ENCODE measurements around the gene TMTC2.
"Not testable (repeated sequence)": the region's sequence is repeated elsewhere in the genome, so short reads cannot be mapped to it uniquely, and the experiment has no call there.

Gene TMTC2

DNA sequence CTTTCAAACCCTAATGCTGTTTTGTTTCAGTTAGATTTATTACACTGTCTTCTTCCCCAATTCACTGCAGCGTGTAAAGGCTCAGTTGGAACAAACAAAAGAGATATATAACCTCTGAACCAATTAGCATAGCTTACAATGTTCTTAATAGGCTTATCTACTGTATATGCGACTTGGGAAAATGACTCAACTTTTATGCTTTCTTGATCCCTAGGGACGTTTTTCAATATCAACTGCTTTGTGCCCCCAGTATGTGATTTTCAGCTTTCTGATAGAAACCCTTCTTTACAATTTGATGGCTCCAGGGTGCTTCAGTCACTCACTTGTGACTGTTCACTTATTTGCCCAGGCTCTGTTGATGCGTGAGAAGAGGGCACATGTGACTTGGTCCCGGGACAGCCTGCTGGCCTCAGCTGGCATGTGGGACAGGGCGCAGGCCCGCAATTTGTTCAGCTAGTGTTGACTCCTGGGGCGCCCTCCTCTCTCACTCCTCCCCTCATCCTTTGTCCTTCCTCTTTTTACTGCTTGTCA is 107.1 kb downstream of the TMTC2 start:
- no peak for DNase-seq (ENCODE audit: low read depth)

DNA sequence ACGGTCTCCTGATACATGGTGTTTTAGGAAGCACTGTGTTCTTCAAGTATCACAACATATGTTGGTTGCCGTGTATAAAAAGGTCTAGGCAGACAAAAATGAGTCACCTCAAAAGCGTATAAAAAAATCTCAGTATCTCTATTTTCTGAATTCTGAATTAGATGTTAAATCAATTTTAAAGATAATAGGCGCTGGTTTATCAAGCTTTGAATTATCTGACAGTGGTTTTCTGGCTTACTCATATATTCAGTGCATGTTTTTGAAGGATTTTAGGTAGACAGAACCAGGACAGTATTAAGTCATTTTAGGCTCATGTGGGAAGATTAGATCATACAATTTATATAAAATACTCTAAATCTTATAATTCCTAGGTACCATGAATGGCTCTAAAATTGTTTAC is 110.8 kb downstream of the TMTC2 start:
- DNase-seq (ENCODE audit: low read depth): no peak

DNA sequence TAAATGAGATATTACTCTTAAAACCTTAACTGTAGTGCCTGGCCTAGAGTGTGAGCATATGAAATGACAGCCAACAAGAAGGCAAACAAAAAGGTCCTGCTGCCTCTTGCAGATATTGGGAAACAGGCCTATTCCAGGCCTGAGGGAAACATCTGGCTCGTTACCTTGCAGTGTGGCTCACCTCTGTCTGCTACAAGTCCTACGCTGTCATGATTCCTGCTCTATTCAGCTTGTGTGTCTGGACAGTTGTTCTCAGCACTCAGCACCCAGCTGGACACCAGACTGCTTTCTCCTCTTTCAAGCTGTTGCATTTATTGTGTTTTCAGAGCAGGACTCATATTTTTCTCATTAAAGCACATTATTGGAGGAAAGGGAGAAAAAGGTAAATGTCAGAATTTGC is 113.5 kb downstream of the TMTC2 start:
- no peak for DNase-seq (ENCODE audit: low read depth)

DNA sequence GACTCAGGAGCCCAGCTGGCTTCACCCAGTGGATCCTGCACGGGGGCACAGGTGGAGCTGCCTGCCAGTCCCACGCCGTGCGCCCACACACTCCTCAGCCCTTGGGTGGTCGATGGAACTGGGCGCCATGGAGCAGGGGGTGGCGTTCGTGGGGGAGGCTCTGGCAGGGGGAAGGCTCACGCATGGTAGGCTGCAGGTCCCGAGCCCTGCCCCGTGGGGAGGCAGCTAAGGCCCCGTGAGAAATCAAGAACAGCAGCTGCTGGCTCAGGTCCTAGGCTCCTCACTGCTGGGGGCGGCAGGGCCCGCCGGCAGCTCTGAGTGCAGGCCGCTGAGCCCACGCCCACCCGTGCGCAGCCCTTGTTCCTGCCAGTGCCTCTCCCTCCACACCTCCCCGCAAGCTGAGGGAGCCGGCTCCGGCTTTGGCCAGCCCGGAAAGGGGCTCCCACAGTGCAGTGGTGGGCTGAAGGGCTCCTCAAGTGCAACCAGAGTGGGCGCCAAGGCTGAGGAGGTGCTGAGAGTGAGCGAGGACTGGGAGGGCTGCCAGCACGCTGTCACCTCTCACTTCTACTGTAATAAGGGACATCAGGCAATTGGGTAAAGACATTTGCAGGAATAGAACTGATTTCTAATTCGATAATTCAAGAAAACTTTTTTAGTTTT is 115.4 kb downstream of the TMTC2 start:
- no peak for DNase-seq (ENCODE audit: low read depth)

DNA sequence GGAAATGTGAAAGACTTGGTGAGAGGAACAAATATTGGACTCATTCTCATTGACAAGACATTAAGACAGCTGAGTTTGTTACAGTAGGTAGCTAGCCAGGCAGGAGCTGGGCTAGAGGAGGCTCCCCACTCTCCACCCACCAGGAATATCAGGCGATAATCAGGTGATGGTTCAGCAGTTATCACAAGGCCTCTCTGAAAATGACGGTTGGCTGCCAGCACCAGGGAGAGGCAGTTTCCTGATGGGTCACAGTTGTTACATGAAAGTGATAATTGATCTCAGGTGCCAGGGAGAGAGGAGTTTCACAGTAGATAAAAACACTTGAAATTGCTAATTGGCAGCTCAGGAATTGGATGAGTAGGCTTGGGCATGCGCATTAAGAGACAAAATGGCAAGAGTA is 116.5 kb downstream of the TMTC2 start:
- DNase-seq (ENCODE audit: low read depth): no peak

DNA sequence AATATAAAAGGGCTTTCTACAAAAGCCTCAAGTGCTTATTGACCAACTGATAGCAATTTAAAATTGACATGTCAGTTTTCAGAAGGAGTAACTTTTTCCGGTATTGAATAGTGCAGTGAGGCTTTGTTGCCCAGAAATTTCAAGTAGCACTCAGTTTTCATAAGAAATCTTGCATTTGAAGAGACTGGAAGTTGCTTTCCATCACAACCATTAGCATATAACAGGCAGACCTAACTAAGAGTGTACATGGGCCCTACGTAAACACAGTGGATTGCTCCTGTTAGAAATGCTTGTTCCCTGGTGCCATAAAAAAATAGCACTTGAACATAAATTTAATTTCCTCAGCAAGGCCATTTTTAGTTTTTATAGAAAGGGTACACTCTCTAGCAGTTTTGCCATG is 117.9 kb downstream of the TMTC2 start:
- no peak for DNase-seq (ENCODE audit: low read depth)

DNA sequence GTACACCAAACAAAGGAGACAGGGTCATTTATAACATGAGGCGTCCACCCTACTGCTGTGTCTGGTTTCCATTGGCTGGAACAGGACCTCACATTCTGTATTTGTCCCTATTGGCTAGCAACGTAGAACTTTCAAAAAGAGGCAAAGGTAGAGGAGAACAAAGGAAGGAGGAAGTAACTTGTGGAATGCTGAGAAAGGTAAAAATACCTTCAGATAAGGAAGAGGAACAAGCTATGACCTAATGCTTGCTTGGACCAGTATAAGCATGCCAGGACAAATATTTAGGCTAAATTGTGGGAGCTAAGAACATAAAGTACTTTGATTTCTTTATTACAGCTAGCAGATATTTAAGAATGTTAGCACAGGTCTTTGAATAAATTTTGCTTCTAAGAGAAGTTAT is 118.3 kb downstream of the TMTC2 start:
- not testable (repeated sequence) for DNase-seq (ENCODE audit: low read depth)

DNA sequence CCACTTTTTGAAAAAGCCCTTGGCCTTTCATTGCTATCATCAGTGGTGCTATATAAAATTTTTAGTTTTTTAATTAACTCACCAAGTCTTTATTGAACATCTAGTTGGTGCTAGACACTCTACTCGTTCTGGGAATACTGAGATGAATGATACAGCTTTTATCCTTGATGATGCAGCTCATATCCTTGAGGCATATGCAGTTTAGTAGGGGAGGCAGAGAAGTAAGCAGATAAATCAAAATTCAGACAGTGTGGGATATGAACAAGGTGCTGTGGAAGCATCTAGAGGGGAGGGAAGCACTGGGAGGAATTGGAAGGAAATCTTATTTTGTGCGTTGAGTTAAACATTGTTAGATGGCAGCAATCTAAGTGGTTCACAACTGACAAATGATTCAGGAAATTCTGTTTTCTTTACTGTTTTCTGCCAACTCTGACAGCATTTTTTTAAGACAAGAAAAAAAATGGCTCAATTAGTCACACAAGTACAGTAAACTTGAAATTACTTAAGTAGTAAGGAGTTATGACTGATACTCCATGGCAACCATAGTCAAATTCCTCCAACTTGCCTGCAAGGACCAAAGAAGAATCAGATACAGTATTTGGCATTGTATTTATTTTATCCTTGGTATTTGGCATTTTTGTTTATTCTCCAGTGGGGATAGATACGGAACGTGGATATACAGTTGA is 119.2 kb downstream of the TMTC2 start:
- DNase-seq (ENCODE audit: low read depth): peak; percentile 13

DNA sequence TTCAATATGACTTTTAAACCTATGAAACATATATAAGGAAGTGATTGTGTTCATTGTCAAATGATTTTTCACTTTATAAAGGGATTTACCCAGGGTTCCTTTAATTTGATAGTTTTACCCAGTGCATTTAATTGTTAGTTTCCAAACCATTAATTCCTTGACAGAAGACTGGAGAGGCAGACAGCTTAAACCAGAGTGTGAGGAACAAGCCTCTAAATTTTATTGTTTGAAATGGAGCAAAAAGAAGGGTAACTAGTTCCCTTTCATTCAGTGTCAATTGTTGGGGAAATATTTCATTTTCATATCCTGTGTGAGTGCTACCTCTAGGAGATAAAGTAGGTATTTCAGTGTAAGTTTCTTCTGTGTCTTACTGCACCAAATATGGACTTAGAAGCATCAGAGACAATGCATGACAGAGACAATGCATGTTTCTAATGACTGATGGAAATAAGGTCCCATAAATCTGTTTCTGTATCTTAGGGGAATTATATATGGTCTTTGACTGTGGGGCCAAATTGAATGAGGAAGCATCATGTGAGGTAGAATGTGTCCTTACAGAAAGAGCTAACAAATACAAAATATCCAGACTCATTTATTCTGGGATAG is 120.5 kb downstream of the TMTC2 start:
- no peak for DNase-seq (ENCODE audit: low read depth)

DNA sequence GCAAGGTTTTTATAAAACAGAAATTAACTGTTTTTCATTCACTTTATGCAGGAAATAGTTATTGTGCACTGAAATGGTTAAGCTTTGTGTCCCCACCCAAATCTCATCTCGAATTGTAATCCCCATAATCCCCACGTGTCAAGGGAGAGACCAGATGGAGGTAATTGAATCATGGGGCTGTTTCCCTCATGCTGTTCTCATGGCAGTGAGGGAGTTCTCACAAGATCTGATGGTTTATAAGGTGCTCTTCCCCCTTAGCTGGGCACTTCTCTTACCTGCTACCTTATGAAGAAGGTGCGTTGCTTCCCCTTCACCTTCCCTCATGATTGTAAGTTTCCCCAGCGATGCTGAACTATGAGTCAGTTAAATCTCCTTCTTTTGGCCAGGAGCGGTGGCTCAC is 123.9 kb downstream of the TMTC2 start:
- DNase-seq (ENCODE audit: low read depth): no peak

DNA sequence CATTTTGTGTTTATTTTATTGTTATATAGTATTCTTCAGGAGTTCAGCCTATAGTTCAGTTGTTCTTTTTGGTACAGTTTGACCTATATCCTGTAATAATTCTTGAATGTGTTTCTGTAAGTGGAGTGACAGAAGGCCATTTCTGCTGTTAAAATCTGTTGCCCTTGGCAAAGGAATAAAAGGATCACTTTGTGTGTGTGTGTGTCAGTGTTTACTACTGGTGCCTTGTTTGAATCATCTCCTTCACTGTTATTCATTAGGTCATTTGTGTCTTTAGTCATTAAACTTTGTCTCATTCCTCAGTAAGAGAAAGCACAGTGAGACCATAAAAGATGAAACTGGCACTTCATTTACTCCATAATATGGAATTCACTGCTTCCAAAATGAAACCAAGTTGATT is 130.7 kb downstream of the TMTC2 start:
- peak; percentile 12 for DNase-seq (ENCODE audit: low read depth)

DNA sequence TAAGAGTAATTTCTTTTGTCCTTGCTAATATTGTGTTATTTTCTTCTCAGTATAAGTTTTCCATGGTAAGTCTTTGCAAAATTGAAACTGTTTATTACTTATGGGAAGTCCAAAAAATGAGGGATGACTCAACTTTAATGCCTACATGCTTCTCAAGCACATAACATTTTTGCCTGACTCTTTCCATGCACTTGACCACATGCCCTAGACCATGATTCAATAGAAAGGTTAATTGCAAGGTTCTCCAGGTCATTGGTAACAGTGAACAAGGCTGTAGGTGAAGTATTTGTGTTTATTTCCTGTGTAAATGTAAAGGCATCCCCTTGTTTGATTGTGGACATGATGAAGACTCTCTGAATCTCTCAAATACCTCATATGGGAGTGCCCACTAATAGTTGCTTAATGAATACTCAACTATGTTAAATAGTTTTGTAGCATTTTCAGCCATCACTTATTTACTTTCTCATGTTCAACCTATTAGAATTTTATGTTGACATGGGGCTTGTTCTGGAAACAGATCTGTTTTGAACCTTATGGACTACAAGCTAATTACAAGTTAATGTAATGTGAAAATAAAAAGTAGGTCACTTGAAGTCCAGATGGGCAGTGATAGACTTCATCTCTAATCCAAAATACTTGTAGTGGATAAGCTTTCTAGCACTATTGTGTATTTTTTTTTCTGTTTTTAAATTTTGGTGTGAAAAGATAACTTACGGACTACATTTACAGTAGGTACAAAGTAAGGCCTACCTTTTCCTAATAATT is 131.7 kb downstream of the TMTC2 start:
- peak; percentile 6 for DNase-seq (ENCODE audit: low read depth)

DNA sequence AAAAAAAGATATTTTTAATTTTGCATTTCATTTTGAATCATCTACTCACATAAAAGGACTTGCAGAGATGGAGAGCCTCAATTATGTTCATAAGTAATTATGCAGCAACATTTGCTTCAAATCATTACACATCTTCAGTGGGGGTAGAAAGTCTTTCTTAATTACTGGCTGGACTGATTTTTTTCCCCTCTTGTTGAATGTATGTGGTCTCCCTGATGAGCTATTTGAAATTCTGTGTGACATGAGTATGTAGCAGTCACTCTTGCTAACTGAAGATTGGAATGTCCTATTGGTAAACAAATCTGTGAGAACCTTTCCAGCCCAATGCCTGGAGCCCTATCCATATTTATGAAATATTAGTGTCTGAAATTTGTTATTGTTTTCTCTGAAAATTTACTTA is 139.8 kb downstream of the TMTC2 start:
- DNase-seq (ENCODE audit: low read depth): no peak

DNA sequence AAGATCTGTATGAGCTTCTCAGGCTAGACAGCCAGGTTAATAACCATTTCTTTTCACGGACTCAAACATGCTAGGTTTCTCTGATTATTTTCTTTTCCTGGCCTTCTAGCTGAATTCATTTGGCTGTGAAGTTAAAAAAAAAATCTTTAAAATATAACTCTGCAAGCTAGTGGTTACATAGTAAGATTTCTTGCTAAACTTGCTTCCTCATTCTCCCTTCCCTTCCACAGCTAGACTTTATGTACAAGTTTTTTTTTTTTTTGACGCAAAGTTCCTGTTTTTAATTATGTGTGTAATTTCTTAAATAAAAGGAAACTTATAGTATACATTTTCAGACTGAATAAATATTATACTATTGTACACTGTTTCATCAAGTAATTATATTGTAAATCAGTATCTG is 145.4 kb downstream of the TMTC2 start:
- DNase-seq (ENCODE audit: low read depth): no peak

DNA sequence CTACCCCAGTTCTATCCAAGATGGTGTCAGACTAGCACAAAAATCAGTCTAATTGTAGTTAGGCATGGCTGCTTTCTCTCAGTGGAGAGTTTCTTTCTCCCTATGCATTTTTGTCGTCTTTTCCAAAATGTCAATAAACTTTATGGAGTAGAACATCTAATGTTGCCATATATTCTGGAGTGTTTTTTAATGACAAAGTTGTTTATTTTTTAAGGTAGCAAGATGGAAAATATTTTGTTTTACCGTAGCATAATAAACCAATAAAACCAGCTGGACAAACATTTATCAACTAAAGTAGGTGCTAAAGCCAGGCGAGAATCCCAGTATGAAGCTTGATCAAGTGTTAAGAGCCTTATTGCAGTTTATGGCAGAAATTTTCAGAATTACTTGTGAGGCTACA is 146.3 kb downstream of the TMTC2 start:
- no peak for DNase-seq (ENCODE audit: low read depth)

DNA sequence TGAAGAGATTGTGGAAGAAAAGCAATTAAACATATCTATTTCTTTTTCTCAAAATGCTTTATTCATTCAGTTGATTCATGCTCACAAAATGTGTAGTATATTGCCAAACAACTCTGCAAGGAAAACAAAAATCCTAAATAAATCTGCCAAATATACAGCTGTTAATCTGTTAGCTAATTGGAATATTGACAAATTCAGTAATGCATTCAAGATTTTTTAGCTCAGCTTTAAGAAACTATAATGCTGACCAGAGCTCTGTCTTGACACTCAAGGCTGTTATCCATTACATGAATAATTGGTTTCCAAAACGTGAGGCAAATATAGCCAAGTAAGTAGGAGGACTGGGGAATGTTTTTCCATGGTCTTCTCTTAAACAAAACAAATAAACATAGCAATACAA is 146.8 kb downstream of the TMTC2 start:
- DNase-seq (ENCODE audit: low read depth): no peak

DNA sequence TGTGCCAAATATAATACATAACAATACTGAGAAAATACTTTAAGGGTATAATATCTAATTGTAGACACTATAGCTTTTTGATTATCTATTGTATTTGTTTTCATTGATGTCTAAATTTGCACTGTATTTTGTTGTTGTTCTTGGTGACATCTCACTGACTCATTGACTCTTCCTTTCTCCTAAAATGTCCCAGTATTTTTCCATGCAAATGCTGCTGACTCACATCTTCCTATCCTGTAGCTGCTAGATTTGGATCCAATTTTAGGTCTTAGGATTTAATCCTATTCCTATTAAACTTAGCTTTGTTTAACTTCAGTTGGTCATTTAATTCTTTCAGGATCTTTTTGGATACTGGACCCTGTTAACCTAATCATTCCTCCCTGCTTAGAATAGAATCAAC is 148.5 kb downstream of the TMTC2 start:
- peak; percentile 44 for DNase-seq (ENCODE audit: low read depth)

DNA sequence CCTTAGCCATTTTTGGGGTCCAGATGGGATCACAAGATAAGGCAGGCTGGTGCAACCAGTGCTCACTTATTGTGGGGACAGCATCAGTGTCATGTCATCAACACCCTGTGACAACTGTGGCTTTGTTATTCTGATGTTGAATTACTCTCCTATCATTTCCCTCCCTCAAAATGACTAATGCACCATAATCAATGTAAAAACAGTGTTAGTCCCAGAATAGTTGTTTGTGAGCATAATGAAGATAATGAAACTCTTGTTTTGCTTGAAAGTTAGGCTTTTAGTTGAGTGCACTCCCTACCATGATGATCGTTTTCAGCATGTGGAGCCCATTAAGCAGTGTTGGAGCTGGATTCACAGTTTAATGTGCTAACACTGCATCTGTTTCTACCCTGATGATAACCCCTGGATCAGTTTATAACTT is 151.4 kb downstream of the TMTC2 start:
- DNase-seq (ENCODE audit: low read depth): no peak

DNA sequence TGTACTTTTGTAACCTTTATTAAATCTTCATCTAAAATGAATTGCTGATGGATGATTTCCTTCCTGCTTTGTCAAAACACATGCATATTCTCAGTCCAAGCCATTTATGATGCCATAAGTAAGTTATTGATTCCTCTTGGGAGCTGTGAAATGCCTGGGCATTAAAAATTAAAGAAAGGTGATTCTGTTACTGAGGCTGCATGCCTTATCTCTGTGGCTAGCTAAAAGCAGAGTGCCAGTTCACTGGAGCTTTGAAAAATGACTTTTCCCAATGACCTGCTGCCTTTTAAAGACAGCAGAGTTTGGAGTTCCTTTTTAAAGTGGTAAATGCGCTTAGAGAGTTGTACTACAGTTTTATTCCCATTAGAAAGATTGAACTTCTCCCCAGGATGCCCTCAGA is 152.1 kb downstream of the TMTC2 start:
- no peak for DNase-seq (ENCODE audit: low read depth)

DNA sequence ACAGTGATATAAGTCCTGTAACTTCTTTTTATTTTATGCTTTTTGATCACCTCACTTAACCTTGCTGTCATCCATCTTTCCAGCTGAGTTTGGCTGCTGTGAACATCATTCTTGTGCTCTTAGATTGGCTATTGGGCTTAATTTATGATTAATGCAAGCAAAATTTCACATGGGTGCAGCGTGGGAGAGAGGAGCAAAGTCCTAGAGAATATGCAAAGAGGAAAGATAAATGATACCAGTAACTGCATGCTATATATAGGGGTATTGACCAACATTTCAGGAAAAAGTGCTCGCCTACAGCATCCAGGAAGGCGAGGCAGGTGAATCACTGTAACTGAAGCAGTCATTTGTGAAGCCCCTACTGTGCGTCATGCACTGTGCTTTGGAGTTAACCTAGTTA is 153.1 kb downstream of the TMTC2 start:
- no peak for DNase-seq (ENCODE audit: low read depth)

DNA sequence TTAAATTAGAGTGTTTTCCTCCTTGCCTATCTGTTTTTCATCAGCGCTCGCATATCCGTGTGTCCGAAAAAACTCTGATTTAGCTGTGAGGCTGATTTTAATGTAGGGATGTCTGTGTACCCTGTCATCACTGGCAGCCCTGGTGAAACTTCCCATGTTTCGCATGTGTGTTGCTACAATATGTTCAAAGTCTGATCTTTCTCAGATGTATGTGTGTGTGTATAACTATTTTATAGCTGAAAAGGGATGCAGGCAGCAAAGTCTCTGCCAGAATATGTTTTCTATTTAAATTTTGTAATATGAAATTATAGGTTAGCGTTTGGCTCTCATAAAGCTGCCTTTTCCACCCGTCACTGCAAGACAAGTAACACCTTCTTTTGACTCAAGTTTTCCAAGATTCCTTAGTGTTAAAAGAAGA is 154.8 kb downstream of the TMTC2 start:
- DNase-seq (ENCODE audit: low read depth): no peak

DNA sequence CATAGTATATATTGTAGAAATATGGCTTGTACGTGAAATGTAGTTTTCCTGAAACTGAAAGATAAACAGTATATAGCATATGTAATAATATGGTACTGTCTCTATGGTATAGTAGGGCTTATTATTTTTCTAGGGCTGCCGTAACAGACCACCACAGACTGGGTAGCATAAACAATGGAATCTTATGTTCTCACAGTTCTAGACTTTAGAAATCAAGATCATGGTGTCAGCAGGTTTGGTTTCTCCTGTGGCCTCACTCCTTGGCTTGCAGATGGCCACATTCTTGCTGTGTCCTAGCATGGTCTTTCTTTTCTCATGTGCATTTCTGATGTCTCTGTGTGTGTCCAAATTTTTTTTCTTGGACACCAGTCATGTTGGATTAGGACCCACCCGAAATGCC is 155.8 kb downstream of the TMTC2 start:
- DNase-seq (ENCODE audit: low read depth): no peak

DNA sequence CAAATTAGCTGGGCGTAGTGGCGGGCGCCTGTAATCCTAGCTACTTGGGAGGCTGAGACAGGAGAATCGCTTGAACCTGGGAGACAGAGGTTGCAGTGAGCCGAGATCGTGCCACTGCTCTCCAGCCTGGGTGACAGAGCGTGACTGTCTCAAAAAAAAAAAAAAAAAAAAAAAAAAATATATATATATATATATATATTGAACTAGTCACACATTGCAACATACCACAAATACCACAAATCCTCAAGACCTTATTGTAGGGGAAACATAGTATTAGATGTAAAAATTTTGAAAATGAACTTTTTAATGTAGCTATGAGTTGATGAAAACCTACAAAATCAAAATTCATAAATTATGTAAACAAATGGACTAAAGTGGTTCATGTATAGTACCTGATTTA is 158.4 kb downstream of the TMTC2 start:
- not testable (repeated sequence) for DNase-seq (ENCODE audit: low read depth)

Measured in EH (cell line).